OCI-LY3 (cell line): Measurements from ENCODE around the gene ASPA.

Experiments used
- CTCF ChIP-seq: fragments of 200-600, 300-600 bp; sonication (generic); IDR thresholded peaks from 2 replicates; pipeline ENCODE4 v1.5.1; 2014; ENCODE audit warnings: antibody characterized with exemption, low read length, low read depth
- EZH2phosphoT487 ChIP-seq: fragments of 200-600 bp; shearing (Covaris generic); IDR thresholded peaks from 2 replicates; pipeline ENCODE4 v1.6.1; 2018; ENCODE audit warnings: antibody characterized with exemption, mixed run types, low read depth

DNA sequence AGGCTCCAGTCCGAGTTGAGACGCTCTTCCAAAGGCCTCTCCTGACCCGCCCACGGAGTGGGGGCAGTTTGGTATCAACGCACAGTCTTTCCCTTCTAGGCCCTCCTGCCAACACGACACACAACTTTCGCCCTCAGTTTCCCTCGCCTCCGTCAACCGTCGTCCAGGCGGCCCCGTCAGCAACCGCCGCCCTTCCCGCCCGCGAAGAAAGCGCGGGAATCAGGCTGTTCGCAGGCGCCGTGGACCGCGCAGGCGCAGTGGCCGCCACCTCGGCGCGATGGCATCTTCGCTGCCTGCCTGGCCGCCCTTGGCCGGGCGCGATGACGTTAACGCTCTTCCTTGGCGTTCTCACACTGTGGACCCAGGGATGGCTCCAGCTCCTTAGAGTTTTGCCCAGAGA is 4.2 kb upstream of the ASPA start, which contains the start of gene SPATA22:
- no peak for TF ChIP-seq CTCF
- TF ChIP-seq EZH2phosphoT487: no peak
